HL-60 (cell line): ENCODE data around the gene ENTPD2.

Experiments
- DNase-seq, 2 experiments: peaks; one replicate each; pipeline ENCODE4 v3.0.0-alpha.2; 2010 to 2020; ENCODE audit warnings: low read depth in 1 of 2, low spot score in 1 of 2
- H3K27ac ChIP-seq: fragments of 250-450 bp; sonication (Bioruptor Pico); replicated peaks from 2 replicates; pipeline ENCODE4 v1.5.1; 2020; ENCODE audit warnings: mild to moderate bottlenecking, moderate library complexity
- H3K27me3 ChIP-seq: fragments of 250-450 bp; sonication (Bioruptor Pico); 2 replicates; pipeline ENCODE4 v1.5.1; 2021; ENCODE audit warnings: mild to moderate bottlenecking, moderate library complexity; ENCODE audit not compliant: insufficient read depth, poor library complexity, severe bottlenecking
- H3K4me3 ChIP-seq: replicated peaks from 2 replicates; pipeline ENCODE4 v1.5.1; 2011; ENCODE audit warnings: mild to moderate bottlenecking, control low read depth, low read length; ENCODE audit not compliant: insufficient read depth
- GABPA ChIP-seq: IDR thresholded peaks from 2 replicates; pipeline ENCODE4 v1.6.1; 2012; ENCODE audit warnings: low read depth
- POLR2AphosphoS5 ChIP-seq: IDR thresholded peaks from 2 replicates; pipeline ENCODE4 v1.6.1; 2012; ENCODE audit warnings: low read depth
- SPI1 ChIP-seq: IDR thresholded peaks from 2 replicates; pipeline ENCODE4 v1.6.1; 2012; ENCODE audit warnings: low read depth, mild to moderate bottlenecking, borderline replicate concordance
- long read RNA-seq: library from polyadenylated mRNA; unstranded; transcript quantifications from one replicate; pipeline ENCODE4 v2.0.0, GENCODE V29; 2020
- TF ChIP-seq, protein P1 (sequence below): IDR thresholded peaks from 2 replicates; pipeline ENCODE4 v1.6.1; 2012; ENCODE audit warnings: low read depth; ENCODE audit not compliant: insufficient replicate concordance
- TF ChIP-seq, protein P2 (sequence below): IDR thresholded peaks from one replicate; pipeline ENCODE4 v1.5.1; 2011; ENCODE audit warnings: low read length, control low read depth, inconsistent platforms; ENCODE audit not compliant: insufficient read depth

ENTPD2 gene
- long read RNA-seq: 0 reads

DNA sequence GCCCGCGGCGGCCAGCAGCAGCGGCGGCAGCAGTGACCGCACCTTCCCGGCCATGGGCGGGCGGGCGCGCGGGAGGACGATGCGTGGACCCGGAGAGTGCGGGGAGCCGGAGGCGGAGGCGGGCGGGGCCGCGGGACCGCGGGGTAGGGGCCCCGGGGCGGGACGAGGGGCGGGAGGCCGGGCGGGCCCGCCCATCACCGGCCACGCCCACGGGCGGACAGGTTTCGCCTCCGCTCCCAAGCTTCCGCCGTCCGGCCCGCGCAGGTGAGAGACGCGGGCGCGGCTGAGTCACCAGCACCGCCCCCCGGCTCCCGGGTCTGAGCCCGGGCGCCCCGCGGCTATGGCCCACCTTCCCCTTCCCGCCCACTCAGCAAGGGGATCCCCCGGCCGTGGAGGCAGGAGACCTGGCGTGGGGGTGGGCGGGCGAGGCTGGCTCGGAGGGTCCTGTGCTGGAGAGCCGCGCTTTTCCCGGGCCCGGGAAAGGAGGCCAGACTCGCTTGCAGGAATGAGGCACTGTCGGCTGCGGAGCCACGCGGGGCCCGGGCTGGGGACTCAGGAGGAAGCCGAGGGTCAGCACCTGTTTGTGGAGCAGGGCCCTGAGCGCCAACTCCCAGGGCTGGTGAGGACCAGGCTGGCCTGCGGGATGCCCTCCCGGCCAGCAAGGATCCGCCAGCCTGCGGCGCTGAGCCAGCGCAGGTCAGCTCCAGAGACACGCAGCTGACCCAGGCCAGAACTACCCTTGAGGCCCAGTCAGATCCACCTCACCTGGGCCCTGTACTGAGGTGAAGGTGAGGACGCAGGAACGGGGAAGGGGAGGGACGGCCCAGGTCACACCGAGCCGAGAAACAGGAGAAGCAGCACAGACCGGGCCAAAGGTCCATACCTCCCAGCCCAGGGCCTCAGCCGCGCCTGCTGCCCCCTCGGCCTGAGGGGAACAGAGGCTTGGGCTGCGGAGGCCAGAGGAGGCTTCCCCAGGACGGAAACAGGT, at the start of gene ENTPD2:
TSS of gene ENTPD2 (minus strand) at position 118 of the 988 bp plus-strand sequence. CDS start at position 54, 64 bp downstream.
- H3K4me3 ChIP-seq: no peak within 1 kb of the TSS
- H3K27ac ChIP-seq: no peak within 1 kb of the TSS
- H3K27me3 ChIP-seq: peaks cover 34% of the 10 kb centered on the region
- no peak for DNase-seq
- TF ChIP-seq, protein P1, sequence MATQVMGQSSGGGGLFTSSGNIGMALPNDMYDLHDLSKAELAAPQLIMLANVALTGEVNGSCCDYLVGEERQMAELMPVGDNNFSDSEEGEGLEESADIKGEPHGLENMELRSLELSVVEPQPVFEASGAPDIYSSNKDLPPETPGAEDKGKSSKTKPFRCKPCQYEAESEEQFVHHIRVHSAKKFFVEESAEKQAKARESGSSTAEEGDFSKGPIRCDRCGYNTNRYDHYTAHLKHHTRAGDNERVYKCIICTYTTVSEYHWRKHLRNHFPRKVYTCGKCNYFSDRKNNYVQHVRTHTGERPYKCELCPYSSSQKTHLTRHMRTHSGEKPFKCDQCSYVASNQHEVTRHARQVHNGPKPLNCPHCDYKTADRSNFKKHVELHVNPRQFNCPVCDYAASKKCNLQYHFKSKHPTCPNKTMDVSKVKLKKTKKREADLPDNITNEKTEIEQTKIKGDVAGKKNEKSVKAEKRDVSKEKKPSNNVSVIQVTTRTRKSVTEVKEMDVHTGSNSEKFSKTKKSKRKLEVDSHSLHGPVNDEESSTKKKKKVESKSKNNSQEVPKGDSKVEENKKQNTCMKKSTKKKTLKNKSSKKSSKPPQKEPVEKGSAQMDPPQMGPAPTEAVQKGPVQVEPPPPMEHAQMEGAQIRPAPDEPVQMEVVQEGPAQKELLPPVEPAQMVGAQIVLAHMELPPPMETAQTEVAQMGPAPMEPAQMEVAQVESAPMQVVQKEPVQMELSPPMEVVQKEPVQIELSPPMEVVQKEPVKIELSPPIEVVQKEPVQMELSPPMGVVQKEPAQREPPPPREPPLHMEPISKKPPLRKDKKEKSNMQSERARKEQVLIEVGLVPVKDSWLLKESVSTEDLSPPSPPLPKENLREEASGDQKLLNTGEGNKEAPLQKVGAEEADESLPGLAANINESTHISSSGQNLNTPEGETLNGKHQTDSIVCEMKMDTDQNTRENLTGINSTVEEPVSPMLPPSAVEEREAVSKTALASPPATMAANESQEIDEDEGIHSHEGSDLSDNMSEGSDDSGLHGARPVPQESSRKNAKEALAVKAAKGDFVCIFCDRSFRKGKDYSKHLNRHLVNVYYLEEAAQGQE: no peak
- TF ChIP-seq, protein P2, sequence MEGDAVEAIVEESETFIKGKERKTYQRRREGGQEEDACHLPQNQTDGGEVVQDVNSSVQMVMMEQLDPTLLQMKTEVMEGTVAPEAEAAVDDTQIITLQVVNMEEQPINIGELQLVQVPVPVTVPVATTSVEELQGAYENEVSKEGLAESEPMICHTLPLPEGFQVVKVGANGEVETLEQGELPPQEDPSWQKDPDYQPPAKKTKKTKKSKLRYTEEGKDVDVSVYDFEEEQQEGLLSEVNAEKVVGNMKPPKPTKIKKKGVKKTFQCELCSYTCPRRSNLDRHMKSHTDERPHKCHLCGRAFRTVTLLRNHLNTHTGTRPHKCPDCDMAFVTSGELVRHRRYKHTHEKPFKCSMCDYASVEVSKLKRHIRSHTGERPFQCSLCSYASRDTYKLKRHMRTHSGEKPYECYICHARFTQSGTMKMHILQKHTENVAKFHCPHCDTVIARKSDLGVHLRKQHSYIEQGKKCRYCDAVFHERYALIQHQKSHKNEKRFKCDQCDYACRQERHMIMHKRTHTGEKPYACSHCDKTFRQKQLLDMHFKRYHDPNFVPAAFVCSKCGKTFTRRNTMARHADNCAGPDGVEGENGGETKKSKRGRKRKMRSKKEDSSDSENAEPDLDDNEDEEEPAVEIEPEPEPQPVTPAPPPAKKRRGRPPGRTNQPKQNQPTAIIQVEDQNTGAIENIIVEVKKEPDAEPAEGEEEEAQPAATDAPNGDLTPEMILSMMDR: no peak
- TF ChIP-seq SPI1 (no peak), GABPA (no peak), POLR2AphosphoS5 (no peak)

DNA sequence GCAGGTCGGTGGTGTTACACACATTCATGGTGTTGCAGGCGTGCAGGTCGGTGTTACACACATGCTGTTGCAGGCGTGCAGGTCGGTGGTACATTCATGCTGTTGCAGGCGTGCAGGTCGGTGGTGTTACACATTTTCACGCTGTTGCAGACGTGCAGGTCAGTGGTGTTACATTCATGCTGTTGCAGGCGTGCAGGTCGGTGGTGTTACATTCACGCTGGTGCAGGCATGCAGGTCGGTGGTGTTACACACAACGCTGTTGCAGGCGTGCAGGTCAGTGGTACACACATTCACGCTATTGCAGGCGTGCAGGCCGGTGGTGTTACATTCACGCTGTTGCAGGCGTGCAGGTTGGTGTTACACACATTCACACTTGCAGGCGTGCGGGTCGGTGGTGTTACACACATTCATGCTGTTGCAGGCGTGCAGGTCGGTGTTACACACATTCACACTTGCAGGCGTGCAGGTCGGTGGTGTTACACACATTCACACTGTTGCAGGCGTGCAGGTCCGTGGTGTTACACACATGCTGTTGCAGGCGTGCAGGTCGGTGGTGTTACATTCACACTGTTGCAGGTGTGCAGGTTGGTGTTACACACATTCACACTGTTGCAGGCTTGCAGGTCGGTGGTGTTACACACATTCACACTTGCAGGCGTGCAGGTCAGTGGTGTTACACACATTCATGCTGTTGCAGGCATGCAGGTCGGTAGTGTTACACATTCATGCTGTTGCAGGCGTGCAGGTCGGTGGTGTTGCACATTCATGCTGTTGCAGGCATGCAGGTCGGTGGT, 49.5 kb upstream of the ENTPD2 start:
- TF ChIP-seq POLR2AphosphoS5 (no peak), SPI1 (no peak), GABPA (no peak)
- TF ChIP-seq, protein P2: no peak
- TF ChIP-seq, protein P1: no peak
- no peak for DNase-seq
- Histone ChIP-seq H3K27me3 (no peaks in the 10 kb centered on the region), H3K27ac (no peak overlapping the region), H3K4me3 (no peak overlapping the region)

DNA sequence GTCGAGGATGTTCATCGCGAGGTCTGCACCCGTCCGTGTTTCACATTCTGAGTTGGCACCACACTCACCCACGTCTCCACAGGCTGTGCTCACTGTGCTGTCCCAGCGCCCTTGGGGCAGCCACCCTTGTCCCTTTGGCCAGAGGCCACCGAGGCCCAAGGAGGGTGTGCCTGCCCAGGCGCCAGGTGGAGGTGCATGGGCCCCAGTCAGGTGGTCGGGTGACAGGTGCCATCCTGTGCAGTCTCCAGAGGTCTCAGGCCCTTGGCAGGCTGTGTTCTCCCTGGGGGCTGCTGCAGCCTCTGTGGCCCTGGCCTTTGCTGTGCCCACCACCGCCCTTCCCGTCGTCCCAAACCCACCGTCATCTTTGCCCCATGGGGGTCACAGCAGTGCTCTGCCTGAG, 45.4 kb upstream of the ENTPD2 start:
- H3K27me3 ChIP-seq: no peaks in the 10 kb centered on the region
- no peak overlapping the region for H3K27ac ChIP-seq
- TF ChIP-seq SPI1 (no peak), GABPA (no peak), POLR2AphosphoS5 (no peak)
- TF ChIP-seq, protein P2: no peak
- TF ChIP-seq, protein P1: no peak
- no peak overlapping the region for H3K4me3 ChIP-seq
- no peak for DNase-seq
